Measurements from ENCODE around the gene ATXN1. TPM values are rescaled to one million over a fixed set of nuclear protein-coding genes. Genes with fewer than 3 reads are reported as not detected.
"Not testable (repeated sequence)": the region's sequence is repeated elsewhere in the genome, so short reads cannot be mapped to it uniquely, and the experiment has no call there.

ATXN1 gene
- total RNA-seq, 2 donors from 2014 or later = 34.6 to 36.7 TPM

DNA sequence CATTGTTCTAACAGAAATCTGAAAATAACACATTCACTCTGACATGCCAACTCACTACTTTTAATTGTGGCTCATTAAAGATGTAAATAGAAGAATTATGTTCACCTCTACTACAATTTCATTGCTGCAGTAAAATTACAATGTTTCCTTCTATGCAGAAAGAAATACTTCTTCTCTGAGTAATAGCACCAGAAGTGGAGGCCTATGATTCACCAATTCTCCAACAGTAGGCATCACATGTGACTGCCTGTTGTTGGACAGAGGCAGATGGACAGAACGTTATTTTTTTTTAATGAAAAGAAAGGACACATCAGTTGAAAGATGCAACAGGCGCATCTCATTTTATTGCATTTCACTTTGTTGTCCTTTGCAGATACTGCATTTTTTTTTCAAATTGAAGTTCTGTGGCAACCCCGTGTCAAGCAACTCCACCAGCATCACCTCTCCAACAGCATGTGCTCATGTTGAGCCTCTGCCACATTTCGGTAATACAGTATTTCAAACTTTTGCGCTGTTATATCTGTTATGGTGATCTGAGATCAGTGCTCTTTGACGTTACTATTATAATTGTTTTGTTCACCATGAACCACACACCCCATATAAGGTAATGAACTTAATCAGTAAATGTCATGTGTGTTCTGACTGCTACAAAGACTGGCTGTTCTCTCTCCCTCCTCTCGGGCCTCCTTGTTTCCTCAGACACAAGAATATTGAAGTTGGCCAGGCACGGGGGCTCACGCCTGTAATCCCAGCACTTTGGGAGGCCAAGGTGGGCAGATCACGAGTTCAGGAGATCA, 121.4 kb downstream of the ATXN1 start:
- ATAC-seq (peak in 1 of 2 donors; percentile 71), DNase-seq (no peak)
- intact Hi-C loops (cut with DNase I) = no loop called here

DNA sequence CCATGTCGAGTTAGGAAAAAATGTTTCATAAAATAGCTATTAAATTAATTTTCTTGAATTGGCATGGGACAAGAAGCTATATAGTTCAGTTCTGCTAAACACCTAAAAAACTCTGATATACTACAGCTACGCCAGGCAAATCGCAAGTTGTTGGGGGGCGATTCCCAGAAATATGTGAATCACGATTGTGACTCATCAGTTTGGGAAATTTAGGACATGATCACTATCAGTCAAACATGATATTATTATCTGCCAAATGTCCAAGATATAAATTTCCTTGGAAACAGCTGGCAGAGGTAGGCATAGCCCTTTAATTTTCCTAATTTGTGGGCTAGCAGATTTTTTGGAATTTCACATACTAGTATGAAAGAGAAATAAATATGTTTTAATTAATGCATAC, 123.6 kb downstream of the ATXN1 start:
- DNase-seq (no peak), ATAC-seq (no peak)
- intact Hi-C loops (cut with DNase I) = no loop called here

DNA sequence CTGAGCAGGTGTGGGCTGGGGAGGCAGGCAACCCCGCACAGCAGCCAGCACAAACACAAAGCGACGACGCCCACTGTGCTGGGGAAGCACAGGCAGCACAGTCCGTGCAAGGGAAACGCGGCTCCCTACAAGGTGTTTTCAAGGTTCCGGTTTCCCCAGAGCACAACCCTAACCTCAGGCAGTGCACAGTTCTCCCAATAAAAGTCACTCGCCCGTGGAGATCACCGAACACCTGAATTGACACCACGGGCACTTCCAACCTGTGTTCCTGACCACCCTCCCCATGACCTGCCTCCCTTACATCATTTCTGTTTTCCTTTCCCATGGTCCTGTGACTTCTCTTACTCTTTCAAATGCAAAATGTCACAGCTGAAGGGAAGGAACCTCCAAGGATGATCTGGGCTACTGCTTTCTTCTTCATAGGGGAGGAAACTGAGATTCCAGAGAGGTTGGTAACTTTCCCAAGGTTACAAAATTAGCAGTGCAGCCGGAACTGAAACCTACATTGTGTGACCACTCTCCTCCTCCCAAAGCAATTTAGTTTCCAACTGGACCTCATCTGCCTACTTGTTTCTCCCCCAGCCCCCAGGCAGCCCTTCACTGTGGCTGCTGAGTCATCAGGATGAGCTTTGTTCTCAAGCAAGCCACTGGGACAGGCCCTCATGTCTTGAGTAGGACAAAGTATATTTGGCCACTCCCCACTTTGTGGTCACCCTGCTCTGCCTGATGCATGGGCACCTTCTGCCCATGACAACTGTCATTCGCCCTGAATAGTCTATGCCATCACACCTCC, 125.3 kb downstream of the ATXN1 start:
- ATAC-seq (peak in 1 of 2 donors; percentile 56), DNase-seq (no peak)
- intact Hi-C loops (cut with DNase I) = no loop called here

DNA sequence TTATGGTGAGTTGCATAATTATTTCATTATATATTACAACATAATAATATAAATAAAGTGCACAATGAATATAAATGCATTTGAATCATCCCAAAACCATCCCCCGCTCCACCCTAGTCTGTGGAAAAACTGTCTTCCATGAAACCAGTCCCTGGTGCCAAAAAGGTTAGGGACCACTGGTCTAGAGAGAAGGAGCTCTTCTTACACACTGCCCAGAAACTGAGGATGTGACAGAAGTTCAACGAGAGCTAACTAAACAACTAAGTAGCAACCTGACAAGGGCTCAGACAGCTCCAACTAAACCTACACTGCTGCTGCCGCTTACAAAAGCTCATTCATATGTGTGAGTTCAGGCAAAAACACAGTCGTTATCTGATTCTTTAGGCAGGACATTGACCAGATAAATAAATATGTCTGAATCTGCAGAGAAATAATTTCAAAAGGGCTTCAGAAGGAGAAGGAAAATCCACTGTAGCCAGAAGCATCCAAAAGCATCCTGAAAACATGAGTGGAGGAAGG, 125.9 kb downstream of the ATXN1 start:
- ATAC-seq = no peak
- intact Hi-C loops (cut with DNase I) = no loop called here
- DNase-seq = no peak

DNA sequence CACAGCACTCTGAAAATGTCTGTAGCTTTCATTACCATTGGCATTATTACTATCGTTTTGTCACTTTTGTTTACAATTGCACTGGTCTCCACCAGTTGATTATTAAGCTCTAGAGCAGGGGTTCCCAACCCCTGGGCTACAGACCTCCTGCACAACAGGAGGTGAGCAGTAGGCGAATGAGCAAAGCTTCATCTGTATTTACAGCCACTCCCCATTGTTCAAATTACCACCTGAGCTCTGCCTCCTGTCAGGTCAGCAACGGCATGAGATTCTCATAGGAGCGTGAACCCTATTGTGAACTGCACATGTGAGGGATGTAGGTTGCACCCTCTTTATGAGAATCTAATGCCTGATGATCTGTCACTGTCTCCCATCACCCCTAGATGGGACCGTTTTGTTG, 126.4 kb downstream of the ATXN1 start:
- no peak for DNase-seq
- intact Hi-C loops (cut with DNase I) = no loop called here
- ATAC-seq = no peak

DNA sequence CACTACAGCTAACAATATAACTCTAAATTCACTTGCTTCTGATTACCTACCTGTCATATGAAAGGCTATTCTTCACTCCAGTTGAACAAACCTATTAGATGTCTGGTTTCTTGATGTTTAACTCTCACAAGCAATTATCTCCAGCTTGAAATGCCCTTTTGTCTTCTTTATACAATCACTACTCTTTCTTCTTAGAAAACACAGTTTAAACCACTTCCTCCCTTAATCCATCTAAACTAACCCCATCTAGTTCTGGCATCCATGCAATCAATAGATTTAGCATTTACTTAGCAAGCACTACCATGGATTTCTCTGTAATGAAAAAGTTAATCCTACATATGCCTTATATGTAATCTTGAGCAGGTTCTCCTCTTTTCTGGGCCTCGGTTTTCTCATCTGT, 127.3 kb downstream of the ATXN1 start:
- ATAC-seq = no peak
- DNase-seq = no peak
- intact Hi-C loops (cut with DNase I) = no loop called here

DNA sequence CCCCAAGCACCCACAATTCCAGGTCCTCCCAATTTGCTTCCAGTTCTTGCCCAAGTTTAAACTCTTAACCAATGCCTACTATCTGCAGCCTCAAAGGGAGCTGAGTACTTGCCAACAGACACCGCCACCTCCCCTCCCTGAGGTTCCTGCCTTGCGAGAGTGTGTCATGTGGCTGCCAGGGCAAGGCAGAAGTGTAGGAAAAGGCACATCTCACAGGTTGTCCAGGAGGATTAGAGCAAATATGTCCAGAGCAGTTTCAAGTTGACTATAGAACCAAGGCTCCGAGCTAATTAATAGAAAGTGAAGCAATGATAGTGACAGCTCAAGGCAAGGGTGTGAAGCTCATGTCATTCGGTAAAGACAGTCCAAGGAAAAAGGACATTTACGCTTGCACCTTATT, 127.8 kb downstream of the ATXN1 start:
- DNase-seq (peak; percentile 25), ATAC-seq (peak; percentile 53 to 59)
- intact Hi-C loops (cut with DNase I) = no loop called here

DNA sequence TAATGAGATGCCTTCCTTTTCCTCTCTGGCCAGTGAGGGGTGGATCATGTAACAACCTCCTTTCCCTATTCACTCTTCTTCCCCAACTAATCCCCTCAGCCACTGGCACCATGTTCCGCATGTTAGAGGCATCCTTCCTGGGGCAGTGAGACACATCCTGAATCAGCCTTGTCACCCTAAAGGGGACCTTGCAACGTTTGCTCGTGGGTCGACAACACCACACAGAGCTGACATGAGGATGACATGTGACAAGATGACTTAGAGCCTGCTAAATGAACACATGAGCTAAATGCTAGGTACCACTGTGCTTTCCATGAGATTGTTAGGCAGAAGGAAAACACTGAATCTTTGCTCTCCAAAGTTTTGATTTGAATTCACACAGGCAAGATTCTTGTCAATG, 129.2 kb downstream of the ATXN1 start:
- DNase-seq (no peak), ATAC-seq (no peak)
- intact Hi-C loops (cut with DNase I) = no loop called here

DNA sequence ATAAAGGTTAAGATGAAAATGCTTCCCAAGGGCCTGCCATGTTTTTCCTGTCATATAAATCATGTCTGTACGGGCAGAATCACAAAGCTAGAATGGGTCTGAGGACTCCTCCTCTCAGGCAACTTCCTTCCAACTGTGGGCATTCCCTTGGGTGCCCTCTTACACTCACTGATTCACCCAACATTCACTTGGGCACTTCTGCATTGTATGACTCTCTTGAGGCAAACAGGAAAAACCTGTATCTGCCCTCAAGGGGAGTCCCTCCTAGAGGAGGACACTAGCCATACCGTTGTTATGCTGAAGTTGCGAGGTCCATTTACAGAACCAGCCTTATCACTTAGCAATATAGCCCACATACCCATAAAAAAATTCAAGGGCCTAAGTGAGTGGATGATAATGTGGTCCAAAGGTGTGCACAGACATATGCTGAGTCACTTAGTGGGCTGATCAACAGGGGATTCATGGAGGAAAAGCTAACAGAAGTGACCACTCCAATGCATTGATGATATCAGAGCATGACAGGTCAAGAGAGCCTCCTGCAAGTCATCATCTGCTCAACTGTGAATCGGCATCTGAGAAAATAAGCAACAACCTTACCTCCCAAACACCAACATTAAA, 131.1 kb downstream of the ATXN1 start:
- intact Hi-C loops (cut with DNase I) = no loop called here
- ATAC-seq (no peak), DNase-seq (no peak)

DNA sequence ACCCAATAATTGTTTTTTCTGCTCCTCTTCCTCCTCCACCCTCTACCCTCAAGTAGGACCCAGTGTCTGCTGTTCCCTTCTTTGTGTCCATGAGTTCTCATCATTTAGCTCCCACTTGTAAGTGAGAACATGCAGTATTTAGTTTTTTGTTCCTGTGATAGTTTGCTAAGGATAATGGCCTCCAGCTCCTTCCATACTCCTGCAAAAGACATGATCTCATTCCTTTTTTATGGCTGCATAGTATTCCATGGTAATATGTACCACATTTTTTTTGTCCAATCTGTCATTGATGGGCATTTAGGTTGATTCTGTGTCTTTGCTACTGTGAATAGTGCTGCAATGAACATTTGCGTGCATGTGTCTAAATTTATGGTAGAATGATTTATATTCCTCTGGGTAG, 132.7 kb downstream of the ATXN1 start:
- intact Hi-C loops (cut with DNase I); ATAC-seq; DNase-seq: not testable (repeated sequence)

DNA sequence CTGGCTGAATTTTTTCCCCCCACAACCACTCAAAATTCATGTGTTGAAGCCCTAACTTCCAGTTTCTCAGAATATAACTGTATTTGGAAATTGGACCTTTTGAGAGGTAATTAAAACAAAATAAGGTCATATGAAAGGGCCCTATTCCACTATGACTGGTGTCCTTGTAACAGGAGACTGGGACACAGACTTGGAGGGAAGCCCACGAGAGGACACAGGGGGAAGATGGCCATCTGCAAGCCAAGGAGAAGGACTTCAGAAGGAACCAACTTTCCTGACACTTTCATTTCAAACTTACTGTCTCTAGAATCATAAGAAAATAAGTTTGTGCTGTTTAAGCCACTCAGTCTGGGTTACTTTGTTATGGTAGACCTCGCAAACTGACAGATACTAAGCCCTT, 134.6 kb downstream of the ATXN1 start:
- ATAC-seq = no peak

DNA sequence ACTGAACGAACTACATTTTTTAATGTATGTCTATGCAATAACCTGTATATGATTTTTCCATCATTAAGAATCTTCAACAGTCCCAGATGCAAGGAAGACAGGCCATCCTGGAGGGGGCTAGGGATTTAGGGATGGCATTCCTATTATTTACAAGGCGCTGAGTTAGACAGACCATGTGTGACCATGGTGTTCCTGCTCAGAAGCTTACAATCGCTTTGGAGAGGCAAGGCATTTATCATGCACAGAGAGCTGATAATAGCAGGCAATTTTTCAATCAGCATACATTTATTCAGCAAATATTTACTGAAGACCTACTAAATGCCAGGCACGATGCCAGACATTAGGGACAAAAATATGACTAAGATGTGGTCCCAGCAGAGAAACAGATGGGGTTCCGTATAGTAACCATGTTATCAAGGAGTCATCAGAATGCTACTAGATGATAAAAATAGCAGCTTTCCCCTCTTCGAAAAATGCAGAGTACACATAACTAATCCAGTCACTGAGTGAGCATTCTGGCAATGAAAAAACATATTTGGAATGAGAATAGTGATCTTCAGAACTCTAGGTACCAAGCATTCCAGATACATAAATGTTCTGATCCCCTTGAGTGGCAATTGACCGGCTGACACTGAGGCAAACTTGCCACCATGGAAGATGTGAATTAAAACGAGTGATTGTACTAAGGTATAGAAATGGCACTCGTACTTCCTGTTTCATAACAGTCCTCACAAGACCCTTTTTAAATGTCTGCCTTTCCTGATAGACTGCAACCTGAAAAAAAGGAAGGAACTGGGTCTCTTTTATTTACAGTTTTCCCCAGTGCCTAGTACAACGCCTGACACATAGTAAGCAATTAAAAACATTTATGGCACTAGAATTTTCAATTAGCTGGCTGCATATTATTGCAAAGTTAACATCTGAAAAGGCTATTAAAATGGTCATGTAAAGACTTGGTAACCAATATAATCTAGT, 135.7 kb downstream of the ATXN1 start:
- intact Hi-C loops (cut with DNase I) = no loop called here
- ATAC-seq = no peak

More for the DNA sequence above, 134.6 kb downstream of the ATXN1 start:
- DNase-seq = no peak
- intact Hi-C loops (cut with DNase I) = no loop called here

DNA sequence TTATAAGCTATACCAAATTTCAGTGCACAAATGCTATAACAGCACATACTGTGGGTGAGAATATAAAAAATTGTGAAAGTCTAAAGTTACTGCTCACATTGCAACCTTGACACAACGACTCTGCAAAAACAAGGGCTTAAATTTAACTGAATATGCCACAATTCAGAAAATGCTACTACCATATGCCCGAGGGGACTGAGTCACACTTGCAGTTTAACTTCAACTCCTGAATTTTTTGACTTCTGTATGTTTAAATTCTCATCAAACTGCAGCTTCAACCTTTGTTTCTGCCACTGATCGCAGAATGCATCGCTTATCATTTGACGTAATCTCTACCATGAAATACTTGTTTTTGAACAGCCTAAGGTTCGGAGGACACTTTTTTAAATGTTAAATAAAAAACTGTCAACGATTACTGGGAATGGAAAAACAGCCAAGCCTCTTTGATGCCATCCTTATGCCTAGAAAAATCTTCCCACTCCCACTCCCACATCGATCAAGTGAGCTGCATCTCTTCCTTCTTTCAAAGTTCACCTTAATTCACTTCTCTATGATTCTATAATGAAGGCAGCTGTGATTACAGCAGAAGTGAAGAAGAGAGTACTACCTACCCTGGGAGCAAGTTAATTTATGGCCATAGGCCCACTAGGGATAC, 136.5 kb downstream of the ATXN1 start:
- intact Hi-C loops (cut with DNase I) = no loop called here
- DNase-seq (no peak), ATAC-seq (no peak)

More for the DNA sequence above, 135.7 kb downstream of the ATXN1 start:
- no peak for DNase-seq

DNA sequence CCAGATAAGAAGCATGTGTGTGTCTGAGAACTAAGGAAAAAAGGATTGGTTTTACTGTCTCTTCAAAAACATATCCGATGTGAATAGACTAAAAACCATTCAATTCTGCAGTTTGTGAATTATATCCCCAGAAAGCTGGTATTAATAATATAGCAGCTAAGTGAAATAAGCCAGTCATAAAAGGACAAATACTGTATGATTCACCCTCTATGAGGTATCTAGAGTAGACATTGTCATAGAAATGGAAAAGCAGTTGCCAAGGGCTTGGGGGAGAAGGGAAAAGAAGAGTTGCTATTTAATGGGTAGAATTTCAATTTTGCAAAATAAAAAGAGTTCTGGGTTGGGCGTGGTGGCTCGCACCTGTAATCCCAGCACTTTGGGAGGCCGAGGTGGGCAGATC, 137.5 kb downstream of the ATXN1 start:
- no peak for ATAC-seq

DNA sequence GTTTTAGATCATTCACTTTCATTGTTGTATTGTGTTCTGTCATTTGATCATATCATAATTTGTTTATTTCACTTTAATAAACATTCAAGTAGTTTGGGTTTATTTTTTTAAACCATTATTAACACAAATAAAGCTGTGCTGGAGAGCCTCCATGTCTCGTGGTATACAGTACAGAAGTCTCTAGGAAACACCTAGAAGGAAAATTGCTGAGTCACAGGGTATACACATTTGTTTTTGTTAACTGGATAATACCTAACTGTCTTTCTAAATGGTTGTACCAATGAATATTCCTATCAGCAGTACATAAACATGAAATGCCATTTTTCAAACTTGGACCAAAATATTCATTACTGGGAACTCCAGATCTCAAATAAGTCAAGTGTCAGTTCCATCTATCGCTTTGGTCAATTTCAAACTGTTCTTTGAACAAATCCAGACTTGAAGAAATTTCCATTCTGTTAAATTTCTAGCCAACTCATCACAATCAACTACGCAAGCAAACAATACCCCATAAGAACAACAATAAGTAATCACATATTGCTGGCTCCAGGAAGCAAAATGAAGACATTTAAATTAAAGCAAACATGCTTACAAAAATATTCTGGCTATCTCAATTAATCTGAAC, 138.1 kb downstream of the ATXN1 start:
- ATAC-seq (peak in 1 of 2 donors; percentile 34), DNase-seq (no peak)
- intact Hi-C loops (cut with DNase I) = no loop called here

More for the DNA sequence above, 137.5 kb downstream of the ATXN1 start:
- no peak for DNase-seq
- intact Hi-C loops (cut with DNase I) = no loop called here

DNA sequence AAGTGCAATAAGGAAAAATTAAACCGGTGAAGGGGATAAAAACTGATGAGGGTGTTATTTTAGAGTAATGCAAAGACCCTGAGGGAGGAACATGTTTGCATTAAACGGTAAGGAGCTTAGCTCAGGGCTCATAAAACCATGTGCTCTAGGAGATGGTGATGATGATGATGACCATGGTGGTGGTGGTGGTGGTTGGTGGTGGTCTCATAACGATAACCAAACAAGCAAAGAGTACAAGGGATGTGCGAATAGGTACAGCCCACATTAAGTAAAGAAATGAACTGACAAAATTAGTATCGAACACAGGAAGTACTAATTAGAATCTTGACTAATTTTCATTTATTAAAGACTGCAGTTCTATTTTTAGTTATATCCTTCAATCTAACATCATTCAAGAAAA, 139.1 kb downstream of the ATXN1 start:
- intact Hi-C loops (cut with DNase I) = no loop called here
- ATAC-seq (no peak), DNase-seq (no peak)

DNA sequence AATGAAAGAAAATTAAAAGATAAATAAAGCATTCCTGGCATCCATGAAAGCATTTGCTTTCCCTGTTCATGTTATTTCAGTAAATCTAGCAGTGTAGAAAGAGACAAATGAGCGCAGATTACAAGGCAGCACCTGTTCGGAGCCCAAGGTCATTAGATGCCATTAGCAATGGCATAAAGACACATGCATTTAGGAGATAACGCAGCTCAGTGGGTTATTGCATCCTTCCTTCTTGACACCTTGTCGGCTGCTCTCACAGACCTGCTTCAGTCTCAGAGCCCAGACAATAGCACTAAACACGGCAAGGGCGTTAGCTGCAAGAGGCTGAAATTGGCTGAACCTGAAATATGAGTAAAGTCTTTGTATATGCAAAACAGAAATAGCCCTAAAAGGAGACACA, 140.3 kb downstream of the ATXN1 start:
- DNase-seq = no peak
- intact Hi-C loops (cut with DNase I) = no loop called here
- ATAC-seq = no peak

DNA sequence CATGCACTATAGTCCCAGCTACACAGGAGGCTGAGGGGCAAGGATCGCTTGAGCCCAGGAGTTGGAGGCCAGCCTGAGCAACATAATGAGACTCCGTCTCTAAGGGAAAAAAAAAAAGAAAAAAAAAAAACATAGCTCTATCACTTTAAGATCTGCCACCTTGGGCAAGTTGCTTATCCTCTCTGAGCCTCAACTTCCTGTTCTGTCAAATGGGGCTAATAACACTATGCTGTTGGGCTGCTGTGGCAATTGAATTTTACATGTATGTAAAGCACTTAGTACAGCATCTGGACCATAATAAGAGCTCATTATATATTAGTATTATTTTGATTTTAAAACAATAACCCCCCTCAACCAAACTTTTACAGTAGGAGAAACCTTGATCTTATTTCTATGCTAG, 141.5 kb downstream of the ATXN1 start:
- no peak for ATAC-seq
- intact Hi-C loops (cut with DNase I) = no loop called here
- DNase-seq = no peak
